Panc1 (cell line): ENCODE results near the gene APLP1. TPM values are rescaled to one million over a fixed set of nuclear protein-coding genes. Genes with fewer than 3 reads are reported as not detected.

ENCODE experiments used
- ATAC-seq: fragments of 200-7000 bp; cut with Tn5 transposase; 2 replicates; pipeline ENCODE4 v1.9.1; 2020; ENCODE audit warnings: mild to moderate bottlenecking, moderate library complexity
- BruUV-seq: library from RNA; stranded (reverse); fragments of 400-500 nt; replicated peaks from 2 replicates; lab custom pipeline; 2021; lab: Mats Ljungman, UMichigan
- CTCF ChIA-PET: fragments of 300-600 bp; sonication (Branson Sonifier 250); formaldehyde crosslinking; loops from one replicate; lab custom pipeline; 2022; ENCODE audit warnings: antibody characterized with exemption; lab: Charles Lee
- POLR2A ChIA-PET: fragments of 300-600 bp; sonication (Branson Sonifier 250); formaldehyde crosslinking; loops from one replicate; lab custom pipeline; 2022; ENCODE audit warnings: antibody characterized with exemption; lab: Charles Lee
- DNase-seq: peaks from one replicate; pipeline ENCODE4 v3.0.0-alpha.2; 2010; ENCODE audit warnings: low read depth, low spot score
- H3K27ac ChIP-seq: 2 replicates; pipeline ENCODE4 v1.5.1; 2011; ENCODE audit warnings: mild to moderate bottlenecking, low read length, inconsistent platforms
- H3K27me3 ChIP-seq: fragments of 200-500 bp; sonication (Bioruptor generic); 2 replicates; pipeline ENCODE4 v1.6.0; 2014; ENCODE audit warnings: low read length, inconsistent platforms; ENCODE audit not compliant: control insufficient read depth, insufficient read depth
- H3K36me3 ChIP-seq: fragments of 200-500 bp; sonication (Bioruptor generic); 2 replicates; pipeline ENCODE4 v1.5.1; 2014; ENCODE audit warnings: inconsistent platforms, mild to moderate bottlenecking, low read length, moderate library complexity; ENCODE audit not compliant: control insufficient read depth, insufficient read depth
- H3K4me1 ChIP-seq: 2 replicates; pipeline ENCODE4 v1.5.1; 2011; ENCODE audit warnings: inconsistent platforms, mild to moderate bottlenecking, low read length, moderate library complexity; ENCODE audit not compliant: control insufficient read depth, insufficient read depth
- H3K4me3 ChIP-seq, 2 experiments: 2 replicates each; pipeline ENCODE4 v1.5.1; 2011 to 2012; ENCODE audit warnings: low read depth in 2 of 2, low read length in 2 of 2, mild to moderate bottlenecking in 2 of 2, inconsistent platforms in 1 of 2, moderate library complexity in 1 of 2
- H3K9me3 ChIP-seq: fragments of 200-500 bp; sonication (Bioruptor generic); 2 replicates; pipeline ENCODE4 v1.5.1; 2014; ENCODE audit warnings: low read depth, mild to moderate bottlenecking, inconsistent platforms, low read length, moderate library complexity; ENCODE audit not compliant: control insufficient read depth, insufficient read depth
- POLR2AphosphoS5 ChIP-seq: IDR thresholded peaks from 2 replicates; pipeline ENCODE4 v1.6.1; 2012; ENCODE audit warnings: mild to moderate bottlenecking, low read depth, low read length, moderate library complexity
- SIN3A ChIP-seq: IDR thresholded peaks from 2 replicates; pipeline ENCODE4 v1.6.1; 2012; ENCODE audit warnings: low read depth, mild to moderate bottlenecking, low read length, moderate library complexity, borderline replicate concordance; ENCODE audit not compliant: insufficient read depth
- TCF7L2 ChIP-seq: IDR thresholded peaks from 2 replicates; pipeline ENCODE4 v1.6.1; 2011; ENCODE audit warnings: mild to moderate bottlenecking, low read depth, low read length, inconsistent platforms
- in situ Hi-C: cut with HindIII; loops from 2 replicates; pipeline ENCODE4 v1.10.0; 2016; ENCODE audit warnings: low sequenced_read_pairs, low pct_unique_long_range_greater_than_20kb
- intact Hi-C: fragments of 100-400 bp; cut with micrococcal nuclease; formaldehyde crosslinking; loops from one replicate; pipeline ENCODE4 v1.10.0; 2022; ENCODE audit not compliant: unreplicated experiment
- total RNA-seq: library from RNA; stranded (reverse); gene quantifications from one replicate; pipeline ENCODE4 v1.2.1, GENCODE V29; 2021; ENCODE audit not compliant: unreplicated experiment
- TF ChIP-seq, protein P1 (sequence below), 2 experiments: IDR thresholded peaks; 2 replicates each; pipeline ENCODE4 v1.6.1; 2011 to 2012; ENCODE audit warnings: low read depth in 2 of 2, control low read depth in 1 of 2, low read length in 1 of 2, mild to moderate bottlenecking in 1 of 2, moderate library complexity in 1 of 2; ENCODE audit not compliant: insufficient read depth in 1 of 2
- TF ChIP-seq, protein P2 (sequence below): fragments of 450-650 bp; IDR thresholded peaks from 2 replicates; pipeline ENCODE4 v1.5.1; 2017; ENCODE audit warnings: mild to moderate bottlenecking

APLP1 gene
- total RNA-seq, 1 experiment from 2014 or later, result 74.6 TPM

- ATAC-seq, result no peak
Observed at GRCh38 chr19:35898499-35898809, 30.1 kb downstream of the APLP1 start.

GRCh38 chr19:35899547-35900214 lies 31.3 kb downstream of the APLP1 start:
- ATAC-seq (peak; percentile 86), DNase-seq (no peak)
- intact Hi-C loops, result no loop called here
- peak overlapping the region; percentile 88 to 90 for H3K4me3 ChIP-seq
- ChIA-PET POLR2A (interaction anchor here (0.6 kb wide), 1 partner anchor 155 kb away, joined by 4 read pairs; no protein-coding TSS in a partner anchor), CTCF (no interaction called here)
- H3K4me1 ChIP-seq, result peaks cover 23% of the 10 kb centered on the region
- no TSS peak for BruUV-seq
- H3K36me3 ChIP-seq, result no peaks in the 10 kb centered on the region
- no peaks in the 10 kb centered on the region for H3K9me3 ChIP-seq
- TF ChIP-seq, protein P1, sequence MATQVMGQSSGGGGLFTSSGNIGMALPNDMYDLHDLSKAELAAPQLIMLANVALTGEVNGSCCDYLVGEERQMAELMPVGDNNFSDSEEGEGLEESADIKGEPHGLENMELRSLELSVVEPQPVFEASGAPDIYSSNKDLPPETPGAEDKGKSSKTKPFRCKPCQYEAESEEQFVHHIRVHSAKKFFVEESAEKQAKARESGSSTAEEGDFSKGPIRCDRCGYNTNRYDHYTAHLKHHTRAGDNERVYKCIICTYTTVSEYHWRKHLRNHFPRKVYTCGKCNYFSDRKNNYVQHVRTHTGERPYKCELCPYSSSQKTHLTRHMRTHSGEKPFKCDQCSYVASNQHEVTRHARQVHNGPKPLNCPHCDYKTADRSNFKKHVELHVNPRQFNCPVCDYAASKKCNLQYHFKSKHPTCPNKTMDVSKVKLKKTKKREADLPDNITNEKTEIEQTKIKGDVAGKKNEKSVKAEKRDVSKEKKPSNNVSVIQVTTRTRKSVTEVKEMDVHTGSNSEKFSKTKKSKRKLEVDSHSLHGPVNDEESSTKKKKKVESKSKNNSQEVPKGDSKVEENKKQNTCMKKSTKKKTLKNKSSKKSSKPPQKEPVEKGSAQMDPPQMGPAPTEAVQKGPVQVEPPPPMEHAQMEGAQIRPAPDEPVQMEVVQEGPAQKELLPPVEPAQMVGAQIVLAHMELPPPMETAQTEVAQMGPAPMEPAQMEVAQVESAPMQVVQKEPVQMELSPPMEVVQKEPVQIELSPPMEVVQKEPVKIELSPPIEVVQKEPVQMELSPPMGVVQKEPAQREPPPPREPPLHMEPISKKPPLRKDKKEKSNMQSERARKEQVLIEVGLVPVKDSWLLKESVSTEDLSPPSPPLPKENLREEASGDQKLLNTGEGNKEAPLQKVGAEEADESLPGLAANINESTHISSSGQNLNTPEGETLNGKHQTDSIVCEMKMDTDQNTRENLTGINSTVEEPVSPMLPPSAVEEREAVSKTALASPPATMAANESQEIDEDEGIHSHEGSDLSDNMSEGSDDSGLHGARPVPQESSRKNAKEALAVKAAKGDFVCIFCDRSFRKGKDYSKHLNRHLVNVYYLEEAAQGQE (IDR thresholded peaks at IDR 0.05; ENCODE audit: insufficient read depth in 1 of 2, low read depth in 2 of 2, low read length in 1 of 2), result peak in 1 of 2 experiments; percentile 71; a peak in 1 of 4 replicates
- TF ChIP-seq POLR2AphosphoS5, result peak; percentile 75
- TF ChIP-seq TCF7L2, result no peak
- TF ChIP-seq SIN3A, result peak; percentile 91; the same call in 1 of the 2 replicates
- TF ChIP-seq, protein P2, sequence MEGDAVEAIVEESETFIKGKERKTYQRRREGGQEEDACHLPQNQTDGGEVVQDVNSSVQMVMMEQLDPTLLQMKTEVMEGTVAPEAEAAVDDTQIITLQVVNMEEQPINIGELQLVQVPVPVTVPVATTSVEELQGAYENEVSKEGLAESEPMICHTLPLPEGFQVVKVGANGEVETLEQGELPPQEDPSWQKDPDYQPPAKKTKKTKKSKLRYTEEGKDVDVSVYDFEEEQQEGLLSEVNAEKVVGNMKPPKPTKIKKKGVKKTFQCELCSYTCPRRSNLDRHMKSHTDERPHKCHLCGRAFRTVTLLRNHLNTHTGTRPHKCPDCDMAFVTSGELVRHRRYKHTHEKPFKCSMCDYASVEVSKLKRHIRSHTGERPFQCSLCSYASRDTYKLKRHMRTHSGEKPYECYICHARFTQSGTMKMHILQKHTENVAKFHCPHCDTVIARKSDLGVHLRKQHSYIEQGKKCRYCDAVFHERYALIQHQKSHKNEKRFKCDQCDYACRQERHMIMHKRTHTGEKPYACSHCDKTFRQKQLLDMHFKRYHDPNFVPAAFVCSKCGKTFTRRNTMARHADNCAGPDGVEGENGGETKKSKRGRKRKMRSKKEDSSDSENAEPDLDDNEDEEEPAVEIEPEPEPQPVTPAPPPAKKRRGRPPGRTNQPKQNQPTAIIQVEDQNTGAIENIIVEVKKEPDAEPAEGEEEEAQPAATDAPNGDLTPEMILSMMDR, result no peak
- H3K27me3 ChIP-seq, result no peaks in the 10 kb centered on the region
- in situ Hi-C loops, result loop anchor here (10.0 kb wide), 1 partner anchor 65 kb away; no protein-coding TSS in a partner anchor
- peak overlapping the region; percentile 90 for H3K27ac ChIP-seq

More at GRCh38 chr19:35898499-35898809, 30.1 kb downstream of the APLP1 start:
- ChIA-PET CTCF (no interaction called here), POLR2A (interaction anchor here (0.6 kb wide), 1 partner anchor 12 kb away, joined by 6 read pairs; no protein-coding TSS in a partner anchor)
- no TSS peak for BruUV-seq
- TF ChIP-seq SIN3A (no peak), POLR2AphosphoS5 (no peak), TCF7L2 (no peak)
- TF ChIP-seq, protein P2, result no peak
- TF ChIP-seq, protein P1 (IDR thresholded peaks at IDR 0.05; ENCODE audit: insufficient read depth in 1 of 2, low read depth in 2 of 2, low read length in 1 of 2), result no peak
- H3K27me3 ChIP-seq, result no peaks in the 10 kb centered on the region
- DNase-seq, result no peak
- peak overlapping the region; percentile 90 for H3K27ac ChIP-seq
- no peaks in the 10 kb centered on the region for H3K36me3 ChIP-seq
- no peaks in the 10 kb centered on the region for H3K9me3 ChIP-seq
- intact Hi-C loops, result no loop called here
- peaks cover 23% of the 10 kb centered on the region for H3K4me1 ChIP-seq
- in situ Hi-C loops, result no loop called here
- H3K4me3 ChIP-seq, result peak overlapping the region; percentile 88 to 90
